ENCODE results near the gene CGB2. TPM values are rescaled to one million over a fixed set of nuclear protein-coding genes. Genes with fewer than 3 reads are reported as not detected.
A peak's percentile ranks its signal among the peaks of the same experiment; 100 is the strongest.
"Not testable (repeated sequence)": the region's sequence is repeated elsewhere in the genome, so short reads cannot be mapped to it uniquely, and the experiment has no call there.

Gene CGB2
- polyA plus RNA-seq, 1 donor from 2014 or later: not detected

DNA sequence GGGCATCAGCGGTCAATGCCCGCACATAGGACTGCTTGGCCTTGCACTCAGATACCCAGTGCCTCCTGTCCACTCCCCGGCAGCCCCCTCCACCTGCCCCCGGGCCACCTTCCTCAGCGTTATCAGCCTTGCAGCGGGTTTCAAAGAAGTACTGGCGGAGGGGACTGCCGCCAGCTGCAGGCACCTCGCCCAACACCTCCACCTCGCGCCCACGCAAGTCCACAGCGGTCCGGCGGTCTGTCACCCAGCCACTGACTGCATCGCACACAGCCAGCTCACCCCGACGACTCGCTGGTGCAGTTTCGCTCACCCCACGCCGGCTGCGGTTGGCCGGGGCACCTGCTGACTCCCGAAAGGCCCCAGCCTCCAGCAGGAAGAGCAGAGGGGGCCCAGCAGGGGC is 29.8 kb downstream of the CGB2 start:
- no peaks in the 10 kb centered on the region for H3K9me3 Mint-ChIP-seq
- peaks cover 51% of the 10 kb centered on the region for H3K27me3 Mint-ChIP-seq
- H3K36me3 Mint-ChIP-seq: peaks cover 3% of the 10 kb centered on the region
- no peak overlapping the region for H3K4me3 Mint-ChIP-seq
- H3K4me1 Mint-ChIP-seq: peaks cover 4 to 14% (median 11%) of the 10 kb centered on the region in 3 donors
- H3K27ac Mint-ChIP-seq: no peak overlapping the region

DNA sequence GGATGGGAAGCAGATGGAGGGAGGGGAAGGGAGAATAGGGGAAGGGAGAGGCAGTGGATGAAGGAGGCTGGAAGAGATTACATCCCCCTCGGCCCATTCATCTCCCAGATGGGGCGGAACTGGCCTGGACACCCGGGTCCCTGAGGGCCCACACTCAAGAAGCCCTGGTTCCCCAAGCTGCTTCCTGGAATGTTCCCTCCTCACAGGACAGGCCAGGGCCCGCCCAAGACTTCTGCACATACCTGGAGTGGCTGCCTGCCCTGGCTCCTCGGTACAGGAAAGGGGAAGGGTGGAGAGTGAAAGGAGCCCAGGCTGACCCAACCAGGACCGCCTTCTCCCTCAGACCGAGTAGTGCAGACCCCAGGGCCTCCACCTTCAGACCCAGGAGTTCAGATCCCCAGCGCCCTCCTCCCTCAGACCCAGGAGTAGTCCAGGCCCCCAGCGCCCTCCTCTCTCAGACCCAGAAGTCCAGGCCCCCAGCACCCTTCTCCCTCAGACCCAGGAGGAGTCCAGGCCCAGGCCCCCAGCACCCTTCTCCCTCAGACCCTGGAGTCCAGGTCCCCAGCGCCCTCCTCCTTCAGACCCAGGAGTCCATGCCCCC is 32.4 kb downstream of the CGB2 start:
- Mint-ChIP-seq H3K4me1 (peaks cover 0 to 4% (median 3%) of the 10 kb centered on the region in 3 donors), H3K36me3 (peaks cover 3% of the 10 kb centered on the region), H3K27ac (no peak overlapping the region), H3K9me3 (peaks cover 0 to under 1% (median 0%) of the 10 kb centered on the region in 3 donors), H3K4me3 (no peak overlapping the region), H3K27me3 (peaks cover 47% of the 10 kb centered on the region)

DNA sequence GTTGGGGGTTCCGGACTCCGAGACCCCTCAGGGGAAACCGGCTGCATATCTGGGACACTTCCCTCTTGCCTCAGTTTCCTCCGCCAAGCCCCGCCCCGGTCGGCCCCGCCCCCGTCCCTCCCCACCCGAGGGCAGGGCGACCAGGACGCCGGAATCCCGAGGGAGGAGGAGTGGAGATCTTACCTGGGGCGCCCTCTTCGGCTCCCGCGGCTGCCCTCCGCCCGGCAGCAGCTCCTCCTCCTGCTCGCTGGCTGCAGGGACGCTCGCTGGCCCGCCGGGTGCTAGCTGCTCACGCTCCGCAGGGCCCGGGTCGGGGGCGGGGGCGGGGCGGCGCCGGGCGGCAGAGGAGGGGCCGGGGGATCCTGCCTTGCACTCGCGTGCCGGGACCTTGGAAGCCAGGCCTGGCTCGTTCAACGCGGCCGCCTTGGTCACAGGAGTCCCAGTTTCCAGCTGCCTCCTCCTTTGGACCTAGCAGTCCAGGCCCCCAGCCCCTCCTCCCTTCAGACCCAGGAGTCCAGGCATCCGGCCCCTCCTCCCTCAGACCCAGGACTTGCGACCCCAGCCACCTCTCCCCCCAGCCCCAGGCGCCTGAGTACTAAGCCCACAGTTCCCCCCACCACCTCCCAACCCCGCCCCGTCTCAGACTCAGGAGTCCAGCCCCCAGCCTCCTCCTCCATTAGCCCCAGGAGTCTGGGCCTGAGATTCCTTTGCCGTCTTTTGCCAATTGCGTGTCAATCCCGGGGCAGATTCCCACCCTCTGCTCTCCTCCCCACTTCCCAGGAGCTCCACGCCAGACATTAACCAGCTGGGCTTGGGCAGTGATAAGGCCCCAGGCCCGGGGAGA is 33.3 kb downstream of the CGB2 start, which contains the start of gene NTF4:
TSS of gene NTF4 (minus strand) at position 51 of the 844 bp plus-strand sequence. CDS start 2,821 bp downstream, outside the sequence.
- no peak within 1 kb of the TSS for H3K4me3 Mint-ChIP-seq
- no peaks in the 10 kb centered on the region for H3K4me1 Mint-ChIP-seq
- no peaks in the 10 kb centered on the region for H3K36me3 Mint-ChIP-seq
- peaks cover 0 to 6% (median 4%) of the 10 kb centered on the region in 3 donors for H3K9me3 Mint-ChIP-seq
- H3K27ac Mint-ChIP-seq: no peak within 1 kb of the TSS
- H3K27me3 Mint-ChIP-seq: peaks cover 47% of the 10 kb centered on the region

DNA sequence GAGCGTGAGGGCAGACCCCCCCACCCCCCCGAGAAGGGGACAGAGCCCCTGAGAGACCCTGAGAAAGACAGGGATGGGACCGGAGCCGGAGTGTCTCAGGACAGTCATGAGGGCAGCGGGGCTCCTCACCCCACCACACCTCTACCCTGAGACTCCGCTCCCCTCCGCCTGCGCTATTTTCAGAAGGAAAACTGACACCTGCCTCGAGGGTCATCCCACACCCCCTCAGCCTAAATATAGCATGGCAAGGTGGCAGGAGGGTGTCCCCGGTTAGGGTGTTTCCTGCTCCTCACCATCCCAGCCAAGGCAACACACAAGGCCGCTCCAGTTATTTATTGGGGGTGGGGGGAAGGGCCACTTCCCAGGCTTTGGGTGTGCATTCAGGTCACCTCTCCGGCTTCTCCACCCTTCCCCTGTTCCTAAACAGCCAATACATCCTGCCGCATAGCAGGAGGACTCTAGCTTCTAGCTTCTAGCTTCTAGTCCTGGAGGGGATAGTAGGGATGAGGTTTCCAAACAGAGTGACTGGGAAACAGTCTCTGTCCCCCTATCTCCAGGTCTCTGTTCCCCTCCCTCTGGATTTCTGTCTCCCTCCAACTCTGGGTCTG is 34.3 kb downstream of the CGB2 start:
- peaks cover 0 to 6% (median 4%) of the 10 kb centered on the region in 3 donors for H3K9me3 Mint-ChIP-seq
- H3K4me3 Mint-ChIP-seq: peak overlapping the region in 1 of 4 donors; percentile 17
- no peaks in the 10 kb centered on the region for H3K4me1 Mint-ChIP-seq
- H3K36me3 Mint-ChIP-seq: no peaks in the 10 kb centered on the region
- no peak overlapping the region for H3K27ac Mint-ChIP-seq
- peaks cover 44% of the 10 kb centered on the region for H3K27me3 Mint-ChIP-seq

DNA sequence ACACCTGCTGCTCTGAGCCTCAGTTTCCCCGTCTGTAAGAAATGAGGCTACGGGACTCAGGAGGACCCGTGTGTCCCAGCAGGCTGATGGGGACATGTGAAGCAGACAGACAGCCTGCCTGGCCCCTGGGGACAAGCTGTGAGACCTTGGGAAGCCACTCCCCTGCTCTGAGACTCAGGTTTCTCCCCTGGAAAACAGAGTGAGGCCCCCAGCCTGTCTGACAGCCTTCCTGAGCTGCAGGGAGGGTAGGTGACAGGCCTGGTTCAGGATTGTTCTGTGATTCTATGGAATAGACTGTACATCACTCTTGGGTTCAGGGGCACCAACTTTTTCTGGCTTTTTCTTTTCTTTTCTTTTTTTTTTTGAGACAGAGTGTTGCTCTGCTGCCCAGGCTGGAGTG is 35.9 kb downstream of the CGB2 start:
- H3K27me3 Mint-ChIP-seq: peaks cover 43% of the 10 kb centered on the region
- no peak overlapping the region for H3K4me3 Mint-ChIP-seq
- H3K4me1 Mint-ChIP-seq: no peaks in the 10 kb centered on the region
- H3K9me3 Mint-ChIP-seq: peaks cover 0 to 6% (median 4%) of the 10 kb centered on the region in 3 donors
- no peaks in the 10 kb centered on the region for H3K36me3 Mint-ChIP-seq
- no peak overlapping the region for H3K27ac Mint-ChIP-seq

DNA sequence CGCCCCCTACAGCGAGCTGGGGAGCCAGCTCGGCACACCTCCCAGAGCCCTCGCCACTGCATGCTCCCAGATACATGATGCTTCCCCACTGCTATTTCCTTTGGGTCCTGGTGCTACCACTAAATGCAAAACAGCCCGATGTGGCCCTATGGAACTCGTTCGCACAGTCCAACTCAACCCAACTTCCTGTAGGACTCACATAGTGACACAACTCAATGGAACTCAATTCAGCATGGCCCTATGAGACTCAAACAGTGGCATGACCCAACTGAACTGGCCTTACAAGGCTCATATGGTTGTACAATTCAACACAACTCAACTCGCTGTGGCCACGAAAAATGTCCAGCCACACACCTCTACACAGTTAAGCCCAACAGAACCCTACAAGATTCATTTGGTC is 37.3 kb downstream of the CGB2 start:
- H3K27ac Mint-ChIP-seq: no peak overlapping the region
- peaks cover 47% of the 10 kb centered on the region for H3K27me3 Mint-ChIP-seq
- peaks cover 2 to 6% (median 4%) of the 10 kb centered on the region in 3 donors for H3K4me1 Mint-ChIP-seq
- peaks cover 0 to 6% (median 5%) of the 10 kb centered on the region in 3 donors for H3K9me3 Mint-ChIP-seq
- H3K36me3 Mint-ChIP-seq: no peaks in the 10 kb centered on the region
- no peak overlapping the region for H3K4me3 Mint-ChIP-seq

DNA sequence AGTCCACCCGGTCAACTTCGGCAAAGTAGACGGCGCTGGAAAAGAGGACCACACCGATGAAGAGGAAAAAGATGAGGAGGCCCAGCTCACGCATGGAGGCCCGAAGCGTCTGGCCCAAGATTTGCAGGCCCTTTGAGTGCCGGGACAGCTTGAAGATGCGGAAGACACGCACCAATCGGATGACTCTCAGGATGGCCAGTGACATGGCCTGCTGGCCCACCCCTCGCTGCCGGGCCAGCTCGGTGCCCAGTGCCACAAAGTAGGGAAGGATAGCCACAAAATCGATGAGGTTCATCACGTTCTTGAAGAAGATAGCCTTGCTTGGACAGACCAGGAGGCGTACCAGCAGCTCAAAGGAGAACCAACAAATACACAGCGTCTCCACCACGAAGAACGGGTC is 38.7 kb downstream of the CGB2 start:
- no peak overlapping the region for H3K4me3 Mint-ChIP-seq
- peaks cover 2 to 6% (median 5%) of the 10 kb centered on the region in 3 donors for H3K4me1 Mint-ChIP-seq
- H3K27me3 Mint-ChIP-seq: peaks cover 44% of the 10 kb centered on the region
- H3K36me3 Mint-ChIP-seq: no peaks in the 10 kb centered on the region
- H3K9me3 Mint-ChIP-seq: peaks cover 0 to 6% (median 5%) of the 10 kb centered on the region in 3 donors
- H3K27ac Mint-ChIP-seq: no peak overlapping the region

DNA sequence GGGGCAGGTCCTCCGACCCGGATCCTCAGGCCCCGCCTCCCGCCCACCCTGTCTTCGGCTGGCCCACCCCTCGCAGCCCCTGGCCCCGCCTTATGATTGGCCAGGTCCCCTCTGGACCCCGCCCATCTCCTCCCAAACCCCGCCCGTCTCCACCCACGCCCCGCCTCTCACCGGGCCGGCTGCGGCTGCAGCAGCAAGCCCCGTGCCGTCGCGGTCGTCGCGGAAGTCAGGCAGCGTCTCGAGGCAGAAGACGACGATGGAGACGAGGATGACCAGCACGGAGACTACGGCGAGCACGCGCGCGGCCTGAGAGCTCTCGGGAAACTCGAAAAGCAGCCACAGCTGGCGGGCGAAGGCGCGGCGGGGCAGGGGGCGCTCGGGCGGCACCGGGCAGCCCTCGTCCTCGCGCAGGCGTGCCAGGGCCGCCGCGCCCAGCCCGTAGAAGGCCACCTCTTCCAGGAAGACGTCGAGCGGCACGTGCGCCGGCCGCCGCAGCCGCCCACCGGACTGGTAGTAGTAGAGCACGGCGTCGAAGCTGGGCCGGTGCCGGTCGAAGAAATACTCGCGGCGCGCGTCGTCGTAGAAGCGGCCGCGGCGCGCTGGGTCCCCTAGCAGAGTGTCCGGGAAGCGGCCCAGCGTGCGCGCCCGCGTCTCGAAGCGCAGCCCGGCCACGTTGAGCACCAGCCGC is 40.3 kb downstream of the CGB2 start:
- peaks cover 0 to 6% (median 5%) of the 10 kb centered on the region in 3 donors for H3K9me3 Mint-ChIP-seq
- H3K27ac Mint-ChIP-seq: peak overlapping the region in 1 of 3 donors; percentile 16
- peaks cover 2 to 6% (median 5%) of the 10 kb centered on the region in 3 donors for H3K4me1 Mint-ChIP-seq
- H3K4me3 Mint-ChIP-seq: peak overlapping the region in 1 of 4 donors; percentile 8
- peaks cover 38% of the 10 kb centered on the region for H3K27me3 Mint-ChIP-seq
- H3K36me3 Mint-ChIP-seq: no peaks in the 10 kb centered on the region

DNA sequence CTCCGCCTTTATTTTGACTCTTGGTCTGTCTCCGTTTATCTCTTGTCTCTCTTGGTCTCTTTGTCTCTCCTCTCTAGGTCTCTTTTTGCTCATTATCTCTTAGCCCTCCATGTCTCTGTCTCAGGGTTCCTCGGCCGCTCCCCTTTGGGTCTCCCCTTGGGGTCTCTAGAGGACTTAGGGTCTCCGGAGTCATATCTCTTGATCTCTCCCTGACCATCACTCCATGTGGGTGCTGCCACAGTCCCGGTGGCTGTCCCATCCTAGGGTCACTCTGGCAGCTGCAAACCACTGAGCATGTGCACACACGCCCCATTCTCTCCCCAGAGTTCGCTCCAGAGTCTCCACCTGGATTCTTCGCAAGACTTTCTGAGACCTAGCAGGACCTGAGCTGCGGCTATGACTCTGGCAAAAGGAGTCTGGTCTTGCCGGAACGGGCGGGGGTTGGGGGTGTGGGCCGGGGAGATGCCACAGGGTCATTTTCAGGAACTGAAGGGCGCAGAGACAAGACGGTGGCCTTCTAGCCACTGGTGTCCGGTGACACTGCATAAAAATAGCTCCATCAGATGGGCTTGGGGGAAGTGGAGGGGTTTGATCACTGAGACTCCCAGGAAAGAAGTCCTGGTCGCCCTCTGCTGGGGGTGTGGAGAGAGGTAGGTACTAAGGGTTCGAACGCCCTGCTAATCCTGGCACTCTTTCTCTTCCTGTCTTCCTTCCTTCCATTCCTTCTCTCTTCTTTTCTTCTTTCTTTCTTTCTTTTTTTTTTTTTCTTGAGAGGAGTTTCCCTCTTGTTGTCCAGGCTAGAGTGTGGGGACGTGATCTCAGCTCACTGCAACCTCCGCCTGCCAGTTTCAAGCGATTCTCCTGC is 42.1 kb downstream of the CGB2 start:
- peaks cover 2 to 6% (median 5%) of the 10 kb centered on the region in 3 donors for H3K4me1 Mint-ChIP-seq
- peak overlapping the region in 2 of 4 donors; percentile 80 to 82 for H3K4me3 Mint-ChIP-seq
- H3K27me3 Mint-ChIP-seq: peaks cover 29% of the 10 kb centered on the region
- H3K36me3 Mint-ChIP-seq: no peaks in the 10 kb centered on the region
- H3K27ac Mint-ChIP-seq: peak overlapping the region in 2 of 3 donors; percentile 50 to 76
- H3K9me3 Mint-ChIP-seq: peaks cover 0 to 6% (median 5%) of the 10 kb centered on the region in 3 donors

DNA sequence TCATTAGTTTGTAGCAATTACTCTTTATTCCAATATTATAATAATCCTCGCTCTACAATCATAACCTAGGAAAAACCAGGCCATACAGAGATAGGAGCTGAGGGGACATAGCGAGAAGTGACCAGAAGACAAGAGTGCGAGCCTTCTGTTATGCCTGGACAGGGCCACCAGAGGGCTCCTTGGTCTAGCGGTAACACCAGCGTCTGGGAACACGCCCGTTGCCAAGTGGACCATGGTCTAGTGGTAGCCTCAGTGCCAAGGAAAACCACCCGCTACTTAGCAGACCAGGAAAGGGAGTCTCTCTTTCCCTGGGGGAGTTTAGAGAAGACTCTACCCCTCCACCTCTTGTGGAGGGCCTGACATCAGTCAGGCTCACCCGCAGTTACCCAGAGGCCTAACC is 43.2 kb downstream of the CGB2 start:
- Mint-ChIP-seq H3K27me3 (peaks cover 21% of the 10 kb centered on the region), H3K27ac (peak overlapping the region in 1 of 3 donors; percentile 62)
- H3K4me1 Mint-ChIP-seq, H3K36me3 Mint-ChIP-seq, H3K9me3 Mint-ChIP-seq, H3K4me3 Mint-ChIP-seq: not testable (repeated sequence)

DNA sequence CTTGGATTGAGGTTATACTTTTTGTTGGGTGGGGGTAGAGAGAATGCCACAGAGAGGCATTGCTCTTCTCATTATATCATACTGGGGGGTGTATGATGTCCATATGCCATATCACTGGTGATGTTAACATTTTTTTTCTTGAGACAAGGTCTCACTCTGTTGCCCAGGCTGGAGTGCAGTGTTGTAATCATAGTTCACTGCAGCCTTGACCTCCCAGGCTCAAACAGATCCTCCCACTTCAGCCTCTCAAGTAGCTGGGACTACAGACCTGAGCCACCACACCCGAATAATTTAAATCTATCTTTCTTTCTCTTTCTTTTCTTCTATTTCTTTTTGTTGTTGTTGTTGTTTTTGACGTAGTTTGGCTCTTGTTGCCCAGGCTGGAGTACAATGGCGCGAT is 48.7 kb downstream of the CGB2 start:
- Mint-ChIP-seq H3K27ac (no peak overlapping the region), H3K9me3 (no peaks in the 10 kb centered on the region), H3K27me3 (peaks cover 4% of the 10 kb centered on the region), H3K36me3 (no peaks in the 10 kb centered on the region), H3K4me1 (peaks cover 4 to 6% (median 6%) of the 10 kb centered on the region in 3 donors), H3K4me3 (no peak overlapping the region)

DNA sequence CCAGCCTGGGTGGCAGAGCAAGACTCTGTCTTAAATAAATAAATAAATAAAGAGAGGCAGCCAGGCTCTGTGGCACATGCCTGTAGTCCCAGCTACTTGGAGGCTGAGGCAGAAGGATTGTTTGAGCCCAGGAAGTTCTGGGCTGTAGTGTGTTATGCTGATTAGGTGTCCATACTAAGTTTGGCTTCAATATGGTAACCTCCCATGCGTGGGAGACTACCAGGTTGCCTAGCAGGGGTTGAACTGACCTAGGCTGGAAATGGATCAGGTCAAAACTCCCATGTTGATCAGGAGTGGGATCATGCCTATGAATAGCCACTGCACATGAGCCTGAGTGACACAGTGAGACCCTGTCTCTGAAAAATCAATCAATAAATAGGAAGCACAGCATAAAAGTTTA is 49.6 kb downstream of the CGB2 start:
- Mint-ChIP-seq H3K4me3 (peak overlapping the region in 1 of 4 donors; percentile 32), H3K27me3 (no peaks in the 10 kb centered on the region), H3K36me3 (no peaks in the 10 kb centered on the region), H3K9me3 (no peaks in the 10 kb centered on the region), H3K4me1 (peaks cover 9 to 10% (median 9%) of the 10 kb centered on the region in 3 donors), H3K27ac (peak overlapping the region in 1 of 3 donors; percentile 25)
